Dedifferentiated amniotic fluid mesenchymal stem cell (primary cell): Measurements from ENCODE around the gene MAP2K2.
A peak's percentile ranks its signal among the peaks of the same experiment; 100 is the strongest.

Experiments
- DNase-seq: peaks from one replicate; pipeline ENCODE4 v3.0.0-alpha.2; 2016; ENCODE audit errors: extremely low spot score

Gene MAP2K2

DNA sequence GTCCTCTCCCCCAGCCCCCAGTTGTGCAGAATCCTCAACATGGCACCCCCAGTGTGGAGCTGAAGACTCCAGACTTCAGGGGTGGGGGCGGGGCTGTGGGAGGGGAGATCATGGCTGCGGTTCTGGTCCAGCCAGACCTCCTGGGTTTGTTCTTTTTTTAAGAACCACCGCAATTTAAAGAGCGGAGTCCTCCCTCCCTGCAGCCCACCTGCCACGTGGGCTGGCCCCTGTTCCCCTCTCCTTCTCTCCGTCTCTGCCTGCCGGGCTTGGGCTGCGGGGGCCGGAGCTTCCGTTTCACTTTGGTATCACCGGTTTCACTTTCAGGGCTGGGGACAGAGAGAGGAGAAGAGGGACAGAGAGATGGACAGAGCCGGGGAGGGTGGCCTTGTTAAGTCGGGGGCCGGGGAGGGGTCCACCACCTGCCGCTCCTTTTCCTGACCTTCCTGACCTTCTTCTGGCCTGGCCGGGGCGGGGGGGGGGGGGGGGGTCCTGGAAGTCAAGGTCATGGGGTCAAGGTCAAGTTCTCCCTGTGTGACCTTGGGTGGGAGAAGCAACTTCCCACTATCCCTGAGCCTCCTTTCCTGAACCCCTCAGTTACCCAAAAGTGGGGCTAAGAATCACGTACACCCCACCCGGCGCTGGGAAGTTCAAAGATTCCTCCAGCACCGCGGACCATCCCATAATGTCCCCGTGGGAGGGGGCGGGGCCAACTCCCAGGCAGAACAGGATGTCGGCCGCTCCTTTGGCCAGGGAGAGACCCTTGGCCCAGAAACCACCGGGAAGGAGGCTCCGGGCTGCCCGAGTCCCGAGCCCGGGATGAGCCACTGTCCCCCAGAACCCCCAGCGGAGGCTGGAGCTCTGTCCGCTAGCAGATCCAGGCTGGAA is 45.9 kb downstream of the MAP2K2 start:
- DNase-seq = no peak

DNA sequence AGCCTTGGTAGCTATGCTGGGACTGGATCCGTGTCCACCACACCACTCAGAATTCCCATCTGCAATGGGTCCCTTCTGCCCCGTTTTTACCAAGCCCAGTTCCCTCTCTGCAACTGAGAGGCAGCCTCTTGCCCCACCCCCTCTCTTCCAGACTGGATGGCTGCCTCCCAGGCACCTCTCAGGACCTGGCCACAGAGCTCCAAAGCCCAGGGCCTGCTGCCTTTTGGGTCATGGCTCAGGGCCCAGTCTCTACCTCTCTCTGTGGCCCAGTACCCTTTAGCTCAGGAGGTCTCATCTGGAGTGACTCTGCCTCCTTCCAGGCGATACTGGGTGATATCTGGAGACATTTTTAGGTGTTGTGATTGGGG is 46.9 kb downstream of the MAP2K2 start:
- DNase-seq = no peak

DNA sequence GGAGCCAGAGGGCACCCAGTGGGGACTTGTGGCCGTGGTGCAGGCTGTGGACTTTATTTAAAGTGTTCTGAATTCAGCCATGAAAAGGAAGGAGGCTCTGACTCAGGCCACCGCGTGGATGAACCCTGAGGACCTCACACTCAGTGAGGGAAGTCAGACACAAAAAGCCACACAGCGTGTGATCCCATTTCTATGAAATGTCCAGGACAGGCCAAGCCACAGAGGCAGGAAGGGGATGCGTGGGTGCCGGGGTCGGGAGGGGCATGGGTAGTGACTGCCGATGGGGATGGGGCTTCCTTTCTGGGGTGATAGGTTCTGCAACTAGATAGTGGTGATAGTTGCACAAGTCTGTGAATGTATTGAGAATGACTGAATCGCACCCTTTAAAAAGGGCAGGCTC is 48.5 kb downstream of the MAP2K2 start:
- DNase-seq = no peak

DNA sequence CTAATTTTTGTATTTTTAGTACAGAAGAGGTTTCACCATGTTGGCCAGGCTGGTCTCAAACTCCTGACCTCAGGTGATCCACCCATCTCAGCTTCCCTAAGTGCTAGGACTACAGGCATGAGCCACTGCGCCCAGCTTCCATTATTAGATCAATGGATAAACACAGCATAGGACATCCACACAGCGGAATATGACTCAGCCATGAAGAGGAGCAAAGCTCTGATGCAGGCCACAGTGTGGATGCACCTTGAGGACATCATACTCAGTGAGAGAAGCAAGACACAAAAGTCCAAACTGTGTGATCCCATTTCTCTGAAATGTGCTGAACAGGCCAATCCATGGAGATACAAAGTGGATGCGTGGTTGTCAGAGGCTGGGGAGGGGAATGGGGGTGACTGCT is 52.3 kb downstream of the MAP2K2 start:
- DNase-seq = no peak

DNA sequence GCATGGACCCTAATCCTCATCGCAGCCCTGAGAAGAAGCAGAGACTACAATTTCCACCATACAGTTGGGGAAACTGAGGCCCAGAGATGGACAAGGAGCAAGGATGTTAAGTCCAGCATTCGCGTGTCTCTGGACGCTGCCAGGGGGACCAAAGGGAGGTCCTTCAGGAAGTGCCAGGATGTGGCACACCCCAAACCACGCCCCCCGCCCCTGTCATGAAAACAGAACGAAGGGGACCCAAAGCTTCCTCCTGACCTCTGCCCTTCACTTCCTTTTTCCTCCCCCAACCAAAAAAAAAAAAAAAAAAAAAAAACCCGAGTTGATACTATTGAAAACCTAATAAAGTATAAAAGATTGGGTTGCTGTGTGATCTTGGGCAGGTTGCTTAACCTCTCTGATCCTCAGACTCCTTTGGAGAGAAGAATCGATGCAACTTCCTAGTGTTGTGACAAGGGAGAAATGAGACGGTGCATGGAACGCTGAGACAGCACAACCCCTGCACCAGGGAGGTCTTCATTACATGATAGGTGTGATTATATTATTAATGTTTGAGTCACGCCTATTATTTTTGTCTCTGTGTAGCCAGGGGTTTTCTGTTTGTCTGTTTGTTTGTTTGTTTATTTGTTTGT is 54.5 kb downstream of the MAP2K2 start:
- DNase-seq = no peak

DNA sequence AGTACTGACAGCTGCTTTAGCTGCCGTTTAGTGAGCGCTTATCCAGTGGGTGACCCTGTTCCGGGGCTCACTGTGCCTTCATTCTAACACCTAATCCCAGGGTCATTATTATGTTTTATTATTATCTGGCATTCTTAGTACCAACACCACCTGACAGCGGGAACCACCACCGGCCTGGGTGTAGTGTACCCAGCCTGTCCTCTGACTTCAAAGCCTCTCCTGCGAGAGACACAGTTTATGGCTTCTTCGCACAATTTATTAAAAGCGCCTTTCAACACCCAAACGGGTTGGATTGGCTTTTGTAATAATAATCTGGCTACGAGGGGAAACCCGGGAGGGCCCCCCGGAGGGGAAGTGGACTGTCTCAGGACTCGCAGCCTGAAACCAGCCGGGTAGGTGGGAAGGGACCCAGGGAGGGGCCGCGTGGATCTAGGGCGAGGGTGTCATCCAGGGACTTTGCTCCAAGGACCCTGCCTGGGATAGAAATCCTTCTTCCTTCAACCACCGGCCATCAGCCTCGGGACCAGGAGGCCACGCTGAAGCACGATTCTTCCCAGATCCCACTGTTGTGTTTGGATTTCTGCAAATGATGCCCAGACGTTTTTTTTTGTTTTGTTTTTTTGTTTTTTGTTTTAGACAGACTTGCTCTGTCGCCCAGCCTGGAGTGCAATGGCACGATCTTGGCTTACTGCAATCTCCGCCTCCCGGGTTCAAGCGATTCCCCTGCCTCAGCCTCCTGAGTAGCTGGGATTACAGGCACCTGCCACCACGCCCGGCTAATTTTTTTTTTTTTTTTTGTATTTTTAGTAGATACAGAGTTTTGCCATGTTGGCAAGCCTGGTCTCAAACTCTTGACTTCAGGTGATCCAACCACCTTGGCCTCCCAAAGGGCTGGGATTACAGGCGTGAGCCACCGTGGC is 55.6 kb downstream of the MAP2K2 start:
- DNase-seq = no peak

DNA sequence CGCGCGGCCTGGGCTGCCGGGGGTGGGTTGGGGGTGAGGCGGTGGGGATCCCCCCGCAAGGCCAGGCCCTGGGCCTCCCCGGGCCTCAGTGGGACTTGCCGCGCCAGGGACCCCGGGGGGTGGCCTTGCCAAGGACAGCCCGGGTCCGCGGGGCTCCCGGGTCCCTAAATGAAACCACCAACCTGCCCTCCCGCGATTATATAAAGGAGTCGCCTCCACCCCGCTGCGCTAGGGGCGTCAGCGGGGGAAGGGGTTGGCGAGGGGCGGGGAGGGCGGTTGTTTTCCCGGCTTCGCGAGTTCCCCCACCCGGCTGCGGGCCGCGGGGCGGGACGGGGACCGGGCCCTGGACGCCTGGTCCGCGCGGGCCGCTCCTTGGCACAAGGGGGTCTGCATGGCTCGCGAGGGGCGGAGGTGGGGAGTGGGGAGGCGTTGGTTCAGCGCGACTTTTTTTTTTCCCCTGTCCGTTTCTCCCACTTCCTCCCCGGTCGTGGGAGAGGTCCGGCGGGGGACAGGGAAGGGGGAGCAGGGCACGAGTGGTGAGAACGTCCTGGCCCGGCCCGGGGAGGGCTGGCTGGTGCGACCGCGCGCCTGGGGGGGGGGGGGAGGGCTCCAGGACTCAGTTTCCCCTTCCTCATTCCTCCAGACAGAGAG is 56.4 kb downstream of the MAP2K2 start:
- no peak for DNase-seq

DNA sequence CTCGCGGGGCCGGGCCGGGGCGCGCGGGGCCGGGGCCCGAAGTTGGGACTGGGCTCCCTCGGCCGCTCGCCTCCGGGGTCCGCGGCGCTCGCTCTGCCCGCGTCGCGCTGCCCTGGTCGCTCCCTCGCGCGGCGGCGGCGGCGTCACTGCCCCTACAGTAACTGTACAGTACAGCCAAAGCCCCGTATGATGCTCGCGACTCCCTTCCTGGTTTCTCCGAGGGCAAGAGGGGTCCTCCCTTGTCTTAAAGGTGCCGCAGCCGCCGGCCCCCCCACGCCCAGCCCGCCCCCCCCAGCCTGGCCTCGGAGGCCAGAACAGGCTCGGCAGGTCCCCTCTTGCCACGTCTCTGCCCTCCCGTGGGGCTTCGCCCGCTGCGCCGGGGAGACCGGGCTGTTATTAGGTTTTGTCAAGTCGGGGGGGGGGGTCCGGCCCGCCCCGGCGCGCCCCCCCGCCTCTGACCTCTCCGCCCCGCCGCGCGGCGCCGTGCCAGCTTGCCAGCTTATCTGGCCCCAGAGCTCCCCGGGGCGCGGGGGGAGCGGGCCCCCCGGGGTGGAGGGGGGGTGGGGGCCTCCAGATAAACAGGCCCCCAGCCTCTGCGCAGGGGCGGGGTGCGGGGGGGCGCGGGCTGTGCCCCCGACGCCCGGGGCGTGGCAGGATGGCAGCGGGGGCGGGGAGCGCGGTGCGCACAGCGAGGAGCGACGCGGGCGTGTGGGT is 57.1 kb downstream of the MAP2K2 start, which contains the start of gene ZBTB7A:
TSS of gene ZBTB7A (minus strand) at position 218 of the 714 bp plus-strand sequence. CDS start 11,667 bp downstream, outside the sequence.
- peak; percentile 43 for DNase-seq

DNA sequence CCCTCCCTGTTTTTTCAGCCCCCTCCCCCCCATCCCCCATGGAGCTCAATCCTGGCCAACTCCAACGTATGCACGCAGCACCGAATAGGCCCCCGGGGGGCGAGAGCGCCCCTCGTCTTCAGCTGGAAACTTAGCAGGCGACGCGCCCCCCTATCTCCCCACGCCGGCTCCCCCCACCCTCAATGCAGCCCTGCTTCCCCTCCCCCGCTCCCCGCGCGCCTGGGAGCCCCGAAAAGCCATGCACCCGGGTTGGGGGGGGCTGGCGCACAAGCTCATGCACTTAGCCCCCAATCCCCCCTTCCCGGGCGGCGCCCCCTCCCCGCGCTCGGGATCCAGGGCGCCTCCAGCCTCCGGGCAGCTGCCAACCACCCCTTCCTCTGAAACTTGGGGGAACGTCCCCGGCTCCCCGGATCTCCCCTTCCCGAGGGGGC is 57.7 kb downstream of the MAP2K2 start:
- no peak for DNase-seq

DNA sequence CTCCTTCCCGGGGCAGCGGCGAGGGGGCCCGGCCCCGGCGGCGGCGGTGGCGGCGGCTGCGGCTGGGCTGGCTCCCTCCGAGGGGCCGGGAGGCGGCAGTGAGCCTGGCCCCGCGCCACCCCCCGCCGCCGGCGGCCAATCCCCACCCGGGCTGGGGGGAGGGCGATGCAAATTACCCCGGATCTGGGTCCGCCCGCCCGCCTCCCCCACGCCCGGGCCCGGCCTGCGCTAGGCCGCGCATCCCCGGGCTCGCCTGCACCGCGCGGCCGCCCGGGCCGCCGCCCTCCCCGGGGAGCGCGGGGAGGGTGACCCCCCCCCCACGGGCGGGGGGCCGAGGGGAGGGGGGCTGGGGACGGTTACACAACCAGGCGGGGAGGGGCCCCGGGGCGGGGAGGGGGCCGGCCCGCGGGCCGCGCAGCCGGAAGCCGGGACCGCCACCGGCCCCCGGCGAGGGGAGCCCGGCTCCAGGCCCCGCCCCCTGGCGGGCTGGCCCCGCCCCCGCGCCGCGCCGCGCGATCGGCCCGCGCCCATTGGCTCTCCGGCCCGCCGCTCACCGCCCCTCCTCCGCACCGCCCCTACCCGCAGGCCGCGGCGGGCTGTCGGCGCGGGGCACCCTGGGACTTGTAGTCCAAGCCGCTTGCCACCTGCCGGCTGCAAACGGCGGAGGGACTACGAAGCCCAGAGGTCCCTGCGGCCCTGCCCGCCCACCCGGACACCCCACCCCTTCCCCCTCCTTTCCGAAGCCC is 58.3 kb downstream of the MAP2K2 start:
- peak; percentile 94 for DNase-seq

DNA sequence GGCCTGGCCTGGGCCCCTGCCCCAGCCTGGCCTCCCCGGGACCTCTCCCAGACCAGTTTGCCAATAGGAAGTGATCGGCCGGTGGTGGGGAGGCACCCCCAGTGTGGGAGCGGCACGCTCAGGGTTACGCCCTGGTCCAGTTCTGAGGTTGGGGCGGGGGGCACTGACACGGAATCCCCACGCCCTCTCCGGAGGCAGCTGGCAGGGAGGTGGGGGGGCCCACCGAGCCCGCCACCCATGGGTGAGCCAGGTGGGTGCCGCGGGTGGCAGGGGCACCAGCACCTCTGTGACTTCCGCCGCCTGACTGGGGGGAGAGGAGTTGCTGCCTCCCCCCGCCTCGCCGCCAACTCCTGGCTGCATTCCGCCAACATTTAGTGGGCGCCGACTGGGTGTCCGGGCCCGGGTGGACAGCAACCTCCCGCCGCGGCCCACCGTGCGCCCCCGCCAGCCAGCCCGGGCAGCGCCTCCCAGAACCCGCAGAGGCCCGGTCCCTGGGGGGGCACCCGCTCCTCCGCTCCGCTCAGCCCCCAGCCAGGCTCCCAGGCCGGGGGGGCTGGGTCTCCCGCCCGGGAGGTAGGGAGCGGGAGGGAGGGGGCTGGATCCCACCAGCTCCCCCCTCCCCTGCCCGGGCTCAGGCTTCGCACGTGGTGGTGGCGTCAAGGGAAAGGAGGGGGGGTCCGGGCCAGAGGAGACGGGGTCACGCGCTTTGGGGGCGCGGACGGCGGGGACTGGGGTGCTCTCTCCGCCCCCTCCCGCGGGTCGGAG is 59.2 kb downstream of the MAP2K2 start:
- no peak for DNase-seq

DNA sequence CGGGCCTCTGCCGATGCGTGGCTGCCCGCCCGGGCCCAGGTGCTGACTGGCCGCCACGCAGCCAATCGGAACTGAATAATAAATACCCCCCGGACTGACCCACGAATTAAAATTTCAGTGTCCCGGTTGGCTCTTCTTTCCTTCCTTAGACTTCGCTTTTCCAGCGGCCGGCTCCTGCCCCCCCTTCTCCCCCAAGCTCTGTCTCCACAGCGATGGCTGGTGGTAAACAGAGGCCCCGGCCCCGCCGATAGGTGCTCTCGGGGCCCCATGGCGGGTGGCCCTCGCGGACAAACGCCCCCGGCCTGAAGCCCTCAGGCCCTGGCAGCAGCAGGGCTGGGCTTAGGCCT is 59.8 kb downstream of the MAP2K2 start:
- no peak for DNase-seq

DNA sequence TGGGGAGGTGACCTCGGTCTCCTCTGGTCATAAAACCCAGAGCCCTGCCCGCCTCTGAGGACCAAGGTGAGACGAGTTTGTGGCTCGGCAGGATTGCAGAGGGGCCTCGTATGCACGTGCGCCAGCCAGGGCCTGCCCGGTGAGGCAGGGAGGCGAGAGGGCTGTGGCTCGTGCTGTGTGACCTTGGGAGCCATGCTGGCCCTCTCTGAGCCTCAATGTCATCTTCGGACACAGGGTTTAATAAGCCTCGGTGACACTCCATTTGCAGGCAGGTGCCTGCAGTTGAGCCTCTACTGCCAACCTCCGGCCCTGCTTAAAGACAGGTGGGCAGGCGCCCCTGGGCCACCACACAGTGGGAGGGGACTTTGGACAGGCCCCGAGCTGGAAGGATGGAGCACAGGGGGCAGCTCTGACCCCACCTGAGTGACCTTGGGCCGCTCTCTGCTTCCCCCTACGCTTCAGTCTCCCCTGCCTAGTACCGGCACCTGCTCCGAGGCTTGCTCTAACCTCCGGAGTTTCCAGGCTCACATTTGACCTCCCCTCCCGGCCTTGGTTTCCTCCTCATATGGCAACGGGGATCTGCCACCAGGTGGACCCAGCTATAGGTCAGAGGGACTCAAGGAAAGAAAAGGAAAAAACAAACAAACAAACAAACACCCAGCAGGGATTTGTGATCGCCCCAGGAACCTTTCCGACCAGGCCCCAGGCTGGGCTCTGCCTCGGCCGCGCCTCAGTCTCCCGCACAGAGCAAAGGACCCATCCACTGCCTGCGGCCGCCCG is 60.4 kb downstream of the MAP2K2 start:
- no peak for DNase-seq

DNA sequence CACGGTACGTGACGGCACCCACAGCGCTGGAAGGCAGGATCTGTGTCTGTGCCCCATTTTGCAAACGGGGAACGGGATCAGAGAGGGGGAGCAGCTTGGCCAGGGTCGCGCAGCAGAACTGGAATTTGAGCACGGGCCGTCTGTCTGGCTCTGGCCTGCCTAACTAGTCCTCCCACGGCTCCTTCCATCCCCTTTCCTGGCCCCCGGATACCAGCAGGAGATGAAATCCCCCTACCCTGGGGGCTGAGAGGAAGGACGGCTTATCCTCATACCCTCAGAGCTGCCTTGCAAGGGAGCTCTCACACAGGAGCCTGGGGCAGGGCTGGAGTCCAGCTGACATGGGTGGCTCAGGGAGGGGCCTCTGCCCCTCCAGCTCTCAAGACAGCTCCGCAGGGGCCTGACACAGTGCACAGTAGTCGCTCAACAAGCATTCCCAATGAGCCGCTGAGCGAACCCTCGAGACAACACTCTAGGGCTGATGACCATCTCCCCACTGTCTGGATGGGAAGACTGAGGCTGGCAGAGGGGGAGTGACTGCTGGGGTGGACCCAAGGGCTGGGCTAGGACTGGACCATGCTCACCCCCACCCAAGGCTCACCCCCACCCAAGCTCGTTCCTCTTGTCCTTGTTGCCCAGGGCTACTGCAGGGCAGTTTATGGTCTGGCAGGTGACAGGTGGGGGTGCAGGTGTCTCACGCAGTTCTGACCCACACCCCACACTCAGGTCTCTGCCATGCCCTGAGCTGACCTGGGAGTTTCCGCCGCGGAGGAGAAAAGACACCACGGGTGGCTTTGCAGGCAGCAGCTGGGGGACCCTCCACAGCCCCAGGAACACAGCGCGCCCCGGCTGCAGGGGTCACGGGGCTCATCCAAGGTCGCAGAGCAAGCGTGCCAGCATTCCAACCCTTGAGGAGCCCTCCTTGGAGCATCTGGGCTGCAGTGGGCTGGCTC is 61.2 kb downstream of the MAP2K2 start:
- no peak for DNase-seq

DNA sequence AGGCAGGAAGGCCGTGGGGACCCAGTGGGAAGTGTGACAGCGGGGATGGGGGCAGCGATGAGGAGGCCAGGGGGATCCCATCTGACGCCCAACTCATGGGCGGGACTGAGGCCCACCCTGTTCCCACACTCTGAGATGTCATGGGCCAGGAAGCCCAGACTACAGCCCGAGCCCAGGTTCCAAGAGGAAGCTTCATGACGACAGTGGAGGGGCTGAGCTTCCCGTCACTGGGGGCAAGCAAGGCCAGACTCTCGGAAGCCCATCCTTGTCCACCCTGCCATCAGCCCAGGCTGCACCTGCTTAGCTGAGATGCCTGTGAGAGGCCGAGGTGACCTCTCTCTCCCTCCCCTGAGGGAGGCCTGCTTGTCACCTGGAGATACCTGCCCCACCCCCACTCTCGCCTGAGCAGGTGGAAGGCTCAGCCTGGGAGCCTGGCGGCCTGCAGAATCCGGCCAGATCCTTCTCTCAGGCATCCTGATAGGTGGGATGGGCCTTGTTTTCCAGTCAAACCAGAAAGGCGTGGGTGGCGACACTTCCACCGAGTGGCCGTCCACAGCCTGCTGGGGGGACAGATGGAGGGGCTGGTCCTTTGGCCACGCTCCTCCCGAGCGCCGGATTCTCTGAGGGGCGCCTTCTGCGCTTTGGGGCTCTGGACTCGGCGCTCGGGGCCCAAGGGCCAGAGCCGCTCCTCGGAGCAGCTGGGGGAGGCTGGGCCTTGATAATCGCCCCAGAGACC is 62.1 kb downstream of the MAP2K2 start:
- DNase-seq = no peak

DNA sequence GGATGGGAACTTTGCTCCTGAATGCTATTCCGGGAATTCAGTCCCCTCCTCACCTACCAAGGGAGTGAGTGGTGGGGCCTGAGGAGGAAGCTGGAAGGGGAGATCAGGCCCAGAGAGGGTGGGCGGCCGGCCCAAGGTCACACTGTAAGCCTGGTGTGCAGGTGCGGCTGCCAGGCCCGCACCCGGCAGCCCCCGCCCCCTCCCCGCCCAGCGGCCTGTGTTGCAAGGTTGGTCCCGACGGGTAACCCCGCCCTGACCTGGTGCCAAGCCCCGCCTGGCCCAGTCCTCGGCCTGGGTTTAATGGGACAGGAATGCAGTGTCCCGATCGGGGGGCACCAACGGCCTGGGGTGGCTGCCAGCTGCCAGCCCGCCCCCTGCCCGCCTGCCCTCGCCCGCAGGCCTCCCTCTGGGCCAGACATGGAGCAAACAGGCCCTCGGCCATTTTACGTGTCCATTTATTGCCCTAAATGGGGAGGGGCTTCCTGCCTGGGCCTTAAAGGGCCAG is 62.7 kb downstream of the MAP2K2 start:
- no peak for DNase-seq
